ENCODE results near the gene KCTD16. TPM values are rescaled to one million over a fixed set of nuclear protein-coding genes. Genes with fewer than 3 reads are reported as not detected.

Gene KCTD16
- 0.97 and 3.0 TPM in 2 replicates for total RNA-seq

- TF ChIP-seq CTCF (IDR thresholded peaks at IDR 0.05; ENCODE audit: insufficient read depth, low read depth, low read length), result no peak
- DNase-seq (ENCODE audit: low read depth), result peak; percentile 95
- peak within 1 kb of the TSS; percentile 74 for H3K4me3 ChIP-seq (ENCODE audit: low read depth, low read length)
Measured at GRCh38 chr5:144170276-144171024, at the start of gene KCTD16, which contains the start of gene YIPF5. Gene KCTD16 (plus strand): TSS chr5:144170873. Gene YIPF5 (minus strand): TSS chr5:144170659. CDS start chr5:144169955, 704 bp downstream.

- no peak for TF ChIP-seq CTCF (IDR thresholded peaks at IDR 0.05; ENCODE audit: insufficient read depth, low read depth, low read length)
- no peak overlapping the region for H3K4me3 ChIP-seq (ENCODE audit: low read depth, low read length)
- DNase-seq (ENCODE audit: low read depth), result no peak
Measured at GRCh38 chr5:144121577-144121976, 49.1 kb upstream of the KCTD16 start.

- H3K4me3 ChIP-seq (ENCODE audit: low read depth, low read length), result no peak overlapping the region
- no peak for DNase-seq (ENCODE audit: low read depth)
- TF ChIP-seq CTCF (IDR thresholded peaks at IDR 0.05; ENCODE audit: insufficient read depth, low read depth, low read length), result no peak
Measured at GRCh38 chr5:144122081-144122480, 48.6 kb upstream of the KCTD16 start.

DNA sequence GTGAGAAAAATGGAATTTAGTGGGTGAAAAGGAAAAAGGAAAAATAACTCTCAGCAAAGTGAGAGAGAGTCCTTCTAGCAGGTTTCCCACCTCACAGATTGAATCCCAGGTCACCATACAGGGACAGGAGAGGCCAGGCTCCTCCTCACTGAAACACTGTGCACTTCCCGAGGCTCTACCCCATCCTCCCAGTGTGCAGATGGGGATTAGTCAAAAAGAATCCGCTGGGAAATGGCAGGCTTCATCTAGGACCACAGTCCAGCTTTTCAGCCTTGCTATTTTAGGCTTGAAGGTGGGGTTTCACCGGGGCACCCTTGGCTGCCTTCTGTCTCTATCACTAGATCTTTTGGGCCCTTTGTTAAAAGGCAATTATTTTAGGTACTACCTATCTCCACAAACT lies 48.0 kb upstream of the KCTD16 start:
- no peak for TF ChIP-seq CTCF (IDR thresholded peaks at IDR 0.05; ENCODE audit: insufficient read depth, low read depth, low read length)
- H3K4me3 ChIP-seq (ENCODE audit: low read depth, low read length), result no peak overlapping the region
- no peak for DNase-seq (ENCODE audit: low read depth)

DNA sequence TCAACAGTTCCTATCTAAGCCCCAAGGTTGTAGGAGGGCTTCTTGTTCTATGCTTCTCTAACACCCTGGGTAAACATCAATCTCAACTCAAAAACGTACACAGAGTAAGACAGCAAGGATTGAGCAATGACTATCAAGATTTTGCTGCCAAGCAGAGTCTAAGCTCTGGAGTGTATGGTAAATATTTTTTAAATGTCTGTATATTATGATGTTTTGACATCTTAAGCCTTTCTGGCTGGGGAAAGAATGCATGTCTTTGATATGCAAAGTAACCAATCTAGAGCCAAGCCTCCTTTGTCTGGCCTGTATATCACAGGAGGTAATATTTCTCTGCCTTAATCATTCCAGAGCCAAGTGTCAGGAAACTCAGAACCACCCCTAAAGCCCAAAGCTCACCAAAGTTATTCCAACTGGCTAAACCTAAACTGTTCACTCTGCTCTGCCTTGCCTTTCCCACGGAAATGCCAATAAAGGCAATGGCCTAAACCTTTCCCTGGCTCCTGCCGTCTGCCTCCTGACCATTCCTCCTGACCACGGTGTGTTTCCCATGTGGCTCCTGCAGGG lies 45.4 kb upstream of the KCTD16 start:
- peak; percentile 87 for DNase-seq (ENCODE audit: low read depth)
- no peak overlapping the region for H3K4me3 ChIP-seq (ENCODE audit: low read depth, low read length)
- TF ChIP-seq CTCF (IDR thresholded peaks at IDR 0.05; ENCODE audit: insufficient read depth, low read depth, low read length), result no peak

DNA sequence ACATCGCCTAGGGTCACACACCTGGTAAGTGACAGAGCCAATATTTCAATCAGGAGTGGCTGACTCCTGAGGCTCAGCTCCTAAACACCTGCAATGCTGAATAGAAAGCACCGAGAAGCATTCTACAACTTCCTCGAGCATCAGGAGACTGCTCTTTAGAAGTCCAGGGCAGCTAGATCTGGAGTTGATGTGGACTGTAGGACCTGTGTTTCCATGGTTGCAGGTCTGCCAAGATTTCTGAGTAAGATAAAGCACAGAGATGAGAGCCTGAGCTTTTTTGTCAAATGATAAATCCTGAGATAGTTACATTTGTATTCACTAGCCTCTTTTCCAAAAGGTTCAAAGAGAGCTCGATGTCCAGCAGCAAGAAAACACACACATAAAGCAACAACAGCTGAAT lies 44.0 kb upstream of the KCTD16 start:
- H3K4me3 ChIP-seq (ENCODE audit: low read depth, low read length), result no peak overlapping the region
- no peak for TF ChIP-seq CTCF (IDR thresholded peaks at IDR 0.05; ENCODE audit: insufficient read depth, low read depth, low read length)
- no peak for DNase-seq (ENCODE audit: low read depth)
